Natural killer cell treated with Interleukin-12 subunit alpha and Interleukin-12 subunit beta and Interleukin-15 and Interleukin-18, amount 100 ng/mL, for 72 hours (primary cell): Measurements from ENCODE around the gene RGMA. TPM values are rescaled to one million over a fixed set of nuclear protein-coding genes. Genes with fewer than 3 reads are reported as not detected.
"Not testable (repeated sequence)": the region's sequence is repeated elsewhere in the genome, so short reads cannot be mapped to it uniquely, and the experiment has no call there.

ENCODE experiments used
- ATAC-seq, 2 donors: fragments of 150-1000 bp; cut with Tn5 transposase in 1 of 2; sonication (Bioruptor Pico), chemical (Tn5 transposase) in 1 of 2; 2 replicates each; pipeline ENCODE4 v1.10.0; 2021
- DNase-seq: peaks from one replicate; pipeline ENCODE4 v3.0.0; 2022; ENCODE audit warnings: low spot score
- H3K27ac Mint-ChIP-seq, 2 donors: 1 replicate in 1 of 2; 2 replicates in 1 of 2; pipeline ENCODE4 v1.8.0; 2022; ENCODE audit warnings: mixed read lengths in 2 of 2, mild to moderate bottlenecking in 1 of 2, moderate library complexity in 1 of 2
- H3K27me3 Mint-ChIP-seq, 2 donors: 1 replicate in 1 of 2; 2 replicates in 1 of 2; pipeline ENCODE4 v1.8.0; 2022; ENCODE audit warnings: mixed read lengths in 2 of 2
- H3K36me3 Mint-ChIP-seq: one replicate; pipeline ENCODE4 v1.8.0; 2022; ENCODE audit warnings: mixed read lengths
- H3K4me1 Mint-ChIP-seq, 2 donors: 1 replicate in 1 of 2; 2 replicates in 1 of 2; pipeline ENCODE4 v1.8.0; 2022; ENCODE audit warnings: low read depth in 2 of 2, mixed read lengths in 2 of 2, mild to moderate bottlenecking in 1 of 2
- H3K4me3 Mint-ChIP-seq: one replicate; pipeline ENCODE4 v1.8.0; 2022; ENCODE audit warnings: mixed read lengths
- H3K9me3 Mint-ChIP-seq: 2 replicates; pipeline ENCODE4 v1.8.0; 2022; ENCODE audit warnings: mixed read lengths
- total RNA-seq, 2 donors: library from RNA; stranded (reverse); gene quantifications; one replicate each; pipeline ENCODE4 v1.2.3, GENCODE V29; 2022

RGMA gene
- total RNA-seq, 2 donors from 2014 or later = not detected

- Mint-ChIP-seq H3K27me3 (peaks cover 21 to 33% of the 10 kb centered on the region in 2 donors), H3K4me3 (no peak overlapping the region), H3K36me3 (no peaks in the 10 kb centered on the region), H3K9me3 (no peaks in the 10 kb centered on the region), H3K27ac (no peak overlapping the region), H3K4me1 (peaks cover 10 to 13% of the 10 kb centered on the region in 2 donors)
- ATAC-seq = no peak
- DNase-seq = no peak
Measured at GRCh38 chr15:93068581-93069199, 20.3 kb downstream of the RGMA start.

DNA sequence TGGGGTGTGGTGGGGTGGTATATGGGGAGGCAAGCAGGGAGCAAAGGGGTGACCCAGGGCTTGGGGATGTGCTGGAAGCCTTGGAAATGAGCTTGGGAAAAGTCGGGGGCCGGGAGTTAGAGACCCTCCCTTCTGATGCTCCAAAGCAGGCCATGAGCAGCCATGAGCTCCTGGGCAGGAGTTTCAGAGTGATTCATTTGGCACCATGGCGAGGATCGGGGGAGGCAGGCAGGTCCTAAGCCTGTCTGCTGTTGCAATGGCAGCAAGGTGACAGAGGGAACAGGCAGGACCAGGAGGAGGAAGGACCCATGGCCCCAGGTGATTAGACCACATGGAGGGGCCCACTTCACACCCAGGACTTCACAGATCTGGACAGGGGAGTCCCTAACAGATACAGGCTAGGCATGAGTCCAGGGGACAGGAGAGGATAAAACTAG, 21.3 kb downstream of the RGMA start:
- no peak overlapping the region for H3K27ac Mint-ChIP-seq
- no peaks in the 10 kb centered on the region for H3K9me3 Mint-ChIP-seq
- no peaks in the 10 kb centered on the region for H3K36me3 Mint-ChIP-seq
- DNase-seq = no peak
- H3K4me3 Mint-ChIP-seq = no peak overlapping the region
- H3K4me1 Mint-ChIP-seq = peaks cover 5 to 9% of the 10 kb centered on the region in 2 donors
- no peak for ATAC-seq
- H3K27me3 Mint-ChIP-seq = peaks cover 19 to 31% of the 10 kb centered on the region in 2 donors

GRCh38 chr15:93066834-93067648, 22.0 kb downstream of the RGMA start:
- no peak overlapping the region for H3K27ac Mint-ChIP-seq
- H3K36me3 Mint-ChIP-seq = no peaks in the 10 kb centered on the region
- H3K27me3 Mint-ChIP-seq = peaks cover 19 to 33% of the 10 kb centered on the region in 2 donors
- H3K9me3 Mint-ChIP-seq = no peaks in the 10 kb centered on the region
- H3K4me1 Mint-ChIP-seq = peaks cover 3 to 6% of the 10 kb centered on the region in 2 donors
- ATAC-seq (no peak), DNase-seq (no peak)
- no peak overlapping the region for H3K4me3 Mint-ChIP-seq

GRCh38 chr15:93066224-93066681, 22.8 kb downstream of the RGMA start:
- Mint-ChIP-seq H3K27me3 (peaks cover 12 to 27% of the 10 kb centered on the region in 2 donors), H3K36me3 (no peaks in the 10 kb centered on the region), H3K4me1 (no peaks in the 10 kb centered on the region), H3K9me3 (no peaks in the 10 kb centered on the region), H3K4me3 (no peak overlapping the region), H3K27ac (no peak overlapping the region)
- DNase-seq (no peak), ATAC-seq (no peak)

GRCh38 chr15:93065641-93066045, 23.4 kb downstream of the RGMA start:
- H3K4me3 Mint-ChIP-seq = no peak overlapping the region
- H3K4me1 Mint-ChIP-seq = no peaks in the 10 kb centered on the region
- H3K9me3 Mint-ChIP-seq = no peaks in the 10 kb centered on the region
- H3K27me3 Mint-ChIP-seq = peaks cover 9 to 21% of the 10 kb centered on the region in 2 donors
- H3K27ac Mint-ChIP-seq = no peak overlapping the region
- no peaks in the 10 kb centered on the region for H3K36me3 Mint-ChIP-seq
- ATAC-seq (no peak), DNase-seq (no peak)

DNA sequence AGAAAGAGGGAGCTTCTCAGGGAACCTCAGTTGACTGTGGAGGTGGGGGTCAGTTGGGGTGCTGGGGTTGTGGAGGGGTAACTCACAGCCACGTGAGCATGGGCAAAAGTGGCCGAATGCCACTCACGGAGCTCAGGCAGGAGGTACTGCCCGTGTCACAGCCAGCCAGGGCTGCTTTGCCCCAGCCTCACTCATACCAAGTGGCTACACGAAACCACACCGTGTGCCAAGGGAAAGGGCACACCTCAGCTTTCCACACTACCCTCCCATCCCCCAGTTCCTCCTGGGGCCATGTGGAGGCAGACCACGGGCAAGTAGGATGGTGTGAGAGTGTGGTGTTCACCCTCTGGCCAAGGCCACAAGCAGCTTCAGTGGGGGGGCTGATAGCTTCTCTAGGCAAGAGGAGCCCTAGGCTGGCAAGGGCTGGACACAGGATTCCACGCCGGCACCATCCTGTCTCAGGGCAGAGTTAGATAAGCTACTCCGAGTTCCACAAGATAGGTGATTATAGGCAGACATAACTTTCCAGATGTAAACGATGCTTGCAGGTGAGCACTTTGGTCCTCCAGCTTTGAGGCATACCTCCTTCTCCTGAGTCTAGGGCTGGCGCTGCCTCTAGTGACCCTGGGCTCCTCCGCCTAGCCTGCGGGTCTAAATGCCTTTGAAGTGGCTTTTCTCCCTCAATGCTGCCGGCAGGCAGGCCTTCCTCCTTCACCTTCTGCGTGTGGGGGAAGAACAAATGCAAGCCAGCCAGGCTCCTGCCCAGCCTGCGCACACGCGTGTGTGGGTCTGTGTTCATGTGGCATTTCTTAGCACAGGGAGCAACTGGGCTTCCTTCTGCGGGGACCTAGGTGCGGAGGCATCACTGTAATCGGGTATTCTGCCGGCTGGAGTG, 25.0 kb downstream of the RGMA start:
- peaks cover 6 to 13% of the 10 kb centered on the region in 2 donors for H3K27me3 Mint-ChIP-seq
- no peak for ATAC-seq
- no peaks in the 10 kb centered on the region for H3K9me3 Mint-ChIP-seq
- no peaks in the 10 kb centered on the region for H3K36me3 Mint-ChIP-seq
- H3K4me1 Mint-ChIP-seq = no peaks in the 10 kb centered on the region
- H3K4me3 Mint-ChIP-seq = no peak overlapping the region
- DNase-seq = no peak
- H3K27ac Mint-ChIP-seq = no peak overlapping the region

DNA sequence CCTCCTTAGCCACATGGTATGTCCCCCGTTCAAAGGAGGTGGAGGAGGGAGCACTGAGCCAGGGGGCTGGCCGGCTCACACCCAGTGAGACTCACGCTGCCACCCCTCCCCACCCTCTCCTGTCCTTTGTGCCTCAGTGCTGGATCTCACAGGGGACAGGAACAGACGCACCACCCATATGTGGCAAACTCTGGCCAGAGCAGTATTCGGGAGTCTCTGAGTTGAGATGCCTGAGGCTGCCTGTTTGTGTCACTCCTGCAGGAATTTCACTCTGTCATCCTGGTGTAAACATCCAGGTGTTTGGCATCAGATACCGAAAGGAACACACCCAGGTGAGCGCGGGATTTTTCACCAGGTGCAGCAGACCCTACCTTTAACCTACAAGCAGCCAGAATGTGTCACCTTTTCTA, 25.7 kb downstream of the RGMA start:
- Mint-ChIP-seq H3K4me1 (no peaks in the 10 kb centered on the region), H3K27me3 (peaks cover 6 to 13% of the 10 kb centered on the region in 2 donors), H3K4me3 (no peak overlapping the region), H3K9me3 (no peaks in the 10 kb centered on the region), H3K36me3 (no peaks in the 10 kb centered on the region), H3K27ac (no peak overlapping the region)
- ATAC-seq = no peak
- no peak for DNase-seq

- peaks cover 6 to 13% of the 10 kb centered on the region in 2 donors for H3K27me3 Mint-ChIP-seq
- ATAC-seq, DNase-seq, H3K36me3 Mint-ChIP-seq, H3K4me3 Mint-ChIP-seq, H3K4me1 Mint-ChIP-seq, H3K27ac Mint-ChIP-seq, H3K9me3 Mint-ChIP-seq: not testable (repeated sequence)
Measured at GRCh38 chr15:93062628-93063261, 26.3 kb downstream of the RGMA start.

DNA sequence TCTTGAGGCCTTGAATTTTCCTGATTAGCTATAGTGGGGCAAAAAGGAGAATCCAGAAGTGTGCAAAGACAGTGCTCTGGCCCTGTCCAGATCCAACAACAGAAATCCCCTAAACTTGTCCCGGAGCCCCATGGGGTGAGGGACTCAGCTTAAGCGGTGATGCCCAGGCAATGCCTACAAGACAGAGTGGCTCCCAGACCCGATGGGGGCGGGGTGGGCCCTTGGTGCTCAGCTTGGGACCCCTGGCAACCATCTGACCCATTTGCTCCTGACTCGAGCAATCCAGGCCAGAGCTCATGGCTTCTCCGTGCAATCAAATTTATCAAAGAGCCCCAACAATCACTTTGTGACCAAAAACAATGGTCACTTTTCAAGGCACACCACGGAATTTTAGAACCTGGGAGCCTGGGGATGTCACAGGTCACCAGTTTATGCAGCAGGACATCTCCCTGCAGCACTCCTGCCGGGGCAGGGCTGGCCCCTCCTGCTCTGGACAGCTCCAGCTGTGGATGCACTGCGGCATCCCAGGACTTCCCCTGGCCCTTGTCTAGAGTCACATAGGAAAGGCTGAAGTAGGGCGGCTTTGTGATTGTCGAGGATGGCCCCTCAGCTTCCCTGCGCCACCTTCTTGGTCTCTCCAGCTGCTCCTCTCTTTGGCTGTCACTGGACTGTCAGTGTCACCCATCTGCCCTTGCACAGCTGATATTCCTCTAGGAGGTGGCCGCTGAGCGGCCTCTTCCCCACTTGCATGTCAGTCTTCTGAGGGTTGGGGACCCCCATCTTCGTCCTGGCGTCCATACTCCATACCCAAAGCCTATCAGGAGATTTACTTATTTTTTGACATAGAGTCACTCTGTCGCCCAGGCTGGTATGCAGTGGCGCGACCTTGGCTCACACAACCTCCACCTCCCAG, 28.4 kb downstream of the RGMA start:
- H3K27ac Mint-ChIP-seq = no peak overlapping the region
- no peaks in the 10 kb centered on the region for H3K4me1 Mint-ChIP-seq
- no peak overlapping the region for H3K4me3 Mint-ChIP-seq
- H3K36me3 Mint-ChIP-seq = no peaks in the 10 kb centered on the region
- peaks cover 6 to 13% of the 10 kb centered on the region in 2 donors for H3K27me3 Mint-ChIP-seq
- ATAC-seq (no peak), DNase-seq (no peak)
- no peaks in the 10 kb centered on the region for H3K9me3 Mint-ChIP-seq

DNA sequence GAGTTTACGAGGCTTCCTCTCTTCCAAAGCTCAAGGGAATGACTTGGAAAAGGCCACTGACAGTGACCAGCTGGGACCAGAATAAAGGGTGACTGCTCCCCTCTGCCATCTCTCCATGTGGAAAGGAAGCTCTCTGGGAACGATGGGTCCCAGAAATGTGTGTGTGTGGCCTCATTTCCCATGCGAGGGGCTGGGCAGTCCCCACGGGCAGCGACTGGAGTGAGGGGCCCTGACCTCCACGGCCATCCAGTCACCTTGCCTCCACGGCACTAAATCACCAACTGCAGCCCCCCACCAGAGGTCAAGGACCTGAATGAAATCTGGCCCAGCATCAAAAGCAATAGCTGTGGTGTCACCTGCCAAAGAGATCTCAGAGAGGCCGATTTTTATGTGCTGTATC, 29.6 kb downstream of the RGMA start:
- Mint-ChIP-seq H3K27ac (no peak overlapping the region), H3K27me3 (peaks cover 6 to 16% of the 10 kb centered on the region in 2 donors), H3K4me1 (peaks cover 0 to 2% of the 10 kb centered on the region in 2 donors), H3K4me3 (no peak overlapping the region), H3K36me3 (no peaks in the 10 kb centered on the region), H3K9me3 (no peaks in the 10 kb centered on the region)
- DNase-seq (no peak), ATAC-seq (no peak)

GRCh38 chr15:93058904-93059427, 30.0 kb downstream of the RGMA start:
- no peak overlapping the region for H3K4me3 Mint-ChIP-seq
- H3K27me3 Mint-ChIP-seq = peaks cover 6 to 18% of the 10 kb centered on the region in 2 donors
- no peak overlapping the region for H3K27ac Mint-ChIP-seq

GRCh38 chr15:93058128-93058527, 30.9 kb downstream of the RGMA start:
- Mint-ChIP-seq H3K27ac (no peak overlapping the region), H3K9me3 (no peaks in the 10 kb centered on the region), H3K36me3 (no peaks in the 10 kb centered on the region), H3K4me3 (no peak overlapping the region), H3K27me3 (peaks cover 6 to 18% of the 10 kb centered on the region in 2 donors), H3K4me1 (peaks cover 0 to 4% of the 10 kb centered on the region in 2 donors)
- ATAC-seq (no peak), DNase-seq (no peak)

More at GRCh38 chr15:93058904-93059427, 30.0 kb downstream of the RGMA start:
- DNase-seq (no peak), ATAC-seq (no peak)
- H3K36me3 Mint-ChIP-seq = no peaks in the 10 kb centered on the region
- peaks cover 0 to 4% of the 10 kb centered on the region in 2 donors for H3K4me1 Mint-ChIP-seq
- H3K9me3 Mint-ChIP-seq = no peaks in the 10 kb centered on the region
